Ishikawa (cell line): ENCODE results near the gene LCE2B.

ENCODE experiments used
- EP300 ChIP-seq: IDR thresholded peaks from 2 replicates; pipeline ENCODE4 v1.6.1; 2012; ENCODE audit warnings: borderline replicate concordance
- RAD21 ChIP-seq: IDR thresholded peaks from 2 replicates; pipeline ENCODE4 v1.6.1; 2012; ENCODE audit warnings: low read depth
- TAF1 ChIP-seq: IDR thresholded peaks from 2 replicates; pipeline ENCODE4 v1.6.1; 2012; ENCODE audit warnings: low read depth, mild to moderate bottlenecking
- YY1 ChIP-seq: IDR thresholded peaks from 2 replicates; pipeline ENCODE4 v1.6.1; 2012; ENCODE audit warnings: low read depth
- TF ChIP-seq, protein P1 (sequence below): IDR thresholded peaks from 2 replicates; pipeline ENCODE4 v1.6.1; 2012
- TF ChIP-seq, protein P2 (sequence below): IDR thresholded peaks from 2 replicates; pipeline ENCODE4 v1.6.1; 2012
- TF ChIP-seq, protein P3 (sequence below): IDR thresholded peaks from 2 replicates; pipeline ENCODE4 v1.6.1; 2012; ENCODE audit warnings: low read depth, mild to moderate bottlenecking

- TF ChIP-seq RAD21 (no peak), YY1 (no peak), EP300 (no peak), TAF1 (no peak)
- TF ChIP-seq, protein P1, sequence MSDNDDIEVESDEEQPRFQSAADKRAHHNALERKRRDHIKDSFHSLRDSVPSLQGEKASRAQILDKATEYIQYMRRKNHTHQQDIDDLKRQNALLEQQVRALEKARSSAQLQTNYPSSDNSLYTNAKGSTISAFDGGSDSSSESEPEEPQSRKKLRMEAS, result no peak
- TF ChIP-seq, protein P2, sequence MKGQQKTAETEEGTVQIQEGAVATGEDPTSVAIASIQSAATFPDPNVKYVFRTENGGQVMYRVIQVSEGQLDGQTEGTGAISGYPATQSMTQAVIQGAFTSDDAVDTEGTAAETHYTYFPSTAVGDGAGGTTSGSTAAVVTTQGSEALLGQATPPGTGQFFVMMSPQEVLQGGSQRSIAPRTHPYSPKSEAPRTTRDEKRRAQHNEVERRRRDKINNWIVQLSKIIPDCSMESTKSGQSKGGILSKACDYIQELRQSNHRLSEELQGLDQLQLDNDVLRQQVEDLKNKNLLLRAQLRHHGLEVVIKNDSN, result no peak
- TF ChIP-seq, protein P3, sequence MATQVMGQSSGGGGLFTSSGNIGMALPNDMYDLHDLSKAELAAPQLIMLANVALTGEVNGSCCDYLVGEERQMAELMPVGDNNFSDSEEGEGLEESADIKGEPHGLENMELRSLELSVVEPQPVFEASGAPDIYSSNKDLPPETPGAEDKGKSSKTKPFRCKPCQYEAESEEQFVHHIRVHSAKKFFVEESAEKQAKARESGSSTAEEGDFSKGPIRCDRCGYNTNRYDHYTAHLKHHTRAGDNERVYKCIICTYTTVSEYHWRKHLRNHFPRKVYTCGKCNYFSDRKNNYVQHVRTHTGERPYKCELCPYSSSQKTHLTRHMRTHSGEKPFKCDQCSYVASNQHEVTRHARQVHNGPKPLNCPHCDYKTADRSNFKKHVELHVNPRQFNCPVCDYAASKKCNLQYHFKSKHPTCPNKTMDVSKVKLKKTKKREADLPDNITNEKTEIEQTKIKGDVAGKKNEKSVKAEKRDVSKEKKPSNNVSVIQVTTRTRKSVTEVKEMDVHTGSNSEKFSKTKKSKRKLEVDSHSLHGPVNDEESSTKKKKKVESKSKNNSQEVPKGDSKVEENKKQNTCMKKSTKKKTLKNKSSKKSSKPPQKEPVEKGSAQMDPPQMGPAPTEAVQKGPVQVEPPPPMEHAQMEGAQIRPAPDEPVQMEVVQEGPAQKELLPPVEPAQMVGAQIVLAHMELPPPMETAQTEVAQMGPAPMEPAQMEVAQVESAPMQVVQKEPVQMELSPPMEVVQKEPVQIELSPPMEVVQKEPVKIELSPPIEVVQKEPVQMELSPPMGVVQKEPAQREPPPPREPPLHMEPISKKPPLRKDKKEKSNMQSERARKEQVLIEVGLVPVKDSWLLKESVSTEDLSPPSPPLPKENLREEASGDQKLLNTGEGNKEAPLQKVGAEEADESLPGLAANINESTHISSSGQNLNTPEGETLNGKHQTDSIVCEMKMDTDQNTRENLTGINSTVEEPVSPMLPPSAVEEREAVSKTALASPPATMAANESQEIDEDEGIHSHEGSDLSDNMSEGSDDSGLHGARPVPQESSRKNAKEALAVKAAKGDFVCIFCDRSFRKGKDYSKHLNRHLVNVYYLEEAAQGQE, result no peak
Observed at GRCh38 chr1:152679459-152679858, 6.5 kb upstream of the LCE2B start.
